GM18511 (cell line): ENCODE data around the gene FASN.

ENCODE experiments used
- ATAC-seq: cut with Tn5 transposase; IDR thresholded peaks from one replicate; pipeline ENCODE4 v1.9.1; 2021; ENCODE audit warnings: mild to moderate bottlenecking, moderate library complexity; ENCODE audit not compliant: unreplicated experiment

Gene FASN

GRCh38 chr17:82078433-82078832 is 19.6 kb downstream of the FASN start:
- ATAC-seq: no peak

GRCh38 chr17:82077617-82078358 is 20.2 kb downstream of the FASN start:
- no peak for ATAC-seq

GRCh38 chr17:82076785-82077591 is 21.0 kb downstream of the FASN start:
- ATAC-seq: no peak

GRCh38 chr17:82076018-82076784 is 21.8 kb downstream of the FASN start:
- ATAC-seq: no peak

- ATAC-seq: no peak
These were observed 24.6 kb downstream of the FASN start for GRCh38 chr17:82073446-82073845.

GRCh38 chr17:82072827-82073226 is 25.2 kb downstream of the FASN start:
- no peak for ATAC-seq

GRCh38 chr17:82070611-82071010 is 27.4 kb downstream of the FASN start:
- no peak for ATAC-seq

GRCh38 chr17:82065638-82066303 is 32.3 kb downstream of the FASN start, which contains the start of gene DUS1L:
Gene DUS1L (minus strand): TSS chr17:82065804. CDS start chr17:82065059, 745 bp downstream.
- ATAC-seq: peak; percentile 55

GRCh38 chr17:82065193-82065637 is 32.8 kb downstream of the FASN start:
- peak; percentile 13 for ATAC-seq

- ATAC-seq: no peak
These were observed 33.4 kb downstream of the FASN start for GRCh38 chr17:82064433-82065192.

- ATAC-seq: no peak
These were observed 34.3 kb downstream of the FASN start for GRCh38 chr17:82063424-82064415.

- no peak for ATAC-seq
These were observed 35.1 kb downstream of the FASN start for GRCh38 chr17:82062984-82063368.

GRCh38 chr17:82062076-82062983 is 35.7 kb downstream of the FASN start:
- ATAC-seq: no peak

GRCh38 chr17:82061047-82061925 is 36.8 kb downstream of the FASN start:
- no peak for ATAC-seq

GRCh38 chr17:82060614-82061013 is 37.4 kb downstream of the FASN start:
- ATAC-seq: no peak

- ATAC-seq: no peak
These were observed 38.0 kb downstream of the FASN start for GRCh38 chr17:82060001-82060380.
